Breast epithelium (tissue), 3 donors: Measurements from ENCODE around the gene DUSP8.

Source experiments
- POLR2A ChIP-seq: fragments of 450-650 bp; IDR thresholded peaks from one replicate; pipeline ENCODE4 v1.6.1; 2016; ENCODE audit warnings: antibody characterized with exemption, mild to moderate bottlenecking, moderate library complexity
- TF ChIP-seq, protein P1 (sequence below), 3 donors: fragments of 450-650 bp; IDR thresholded peaks; one replicate each; pipeline ENCODE4 v1.5.1; 2016 to 2017; ENCODE audit warnings: antibody characterized with exemption in 3 of 3, mild to moderate bottlenecking in 3 of 3, moderate library complexity in 3 of 3

DNA sequence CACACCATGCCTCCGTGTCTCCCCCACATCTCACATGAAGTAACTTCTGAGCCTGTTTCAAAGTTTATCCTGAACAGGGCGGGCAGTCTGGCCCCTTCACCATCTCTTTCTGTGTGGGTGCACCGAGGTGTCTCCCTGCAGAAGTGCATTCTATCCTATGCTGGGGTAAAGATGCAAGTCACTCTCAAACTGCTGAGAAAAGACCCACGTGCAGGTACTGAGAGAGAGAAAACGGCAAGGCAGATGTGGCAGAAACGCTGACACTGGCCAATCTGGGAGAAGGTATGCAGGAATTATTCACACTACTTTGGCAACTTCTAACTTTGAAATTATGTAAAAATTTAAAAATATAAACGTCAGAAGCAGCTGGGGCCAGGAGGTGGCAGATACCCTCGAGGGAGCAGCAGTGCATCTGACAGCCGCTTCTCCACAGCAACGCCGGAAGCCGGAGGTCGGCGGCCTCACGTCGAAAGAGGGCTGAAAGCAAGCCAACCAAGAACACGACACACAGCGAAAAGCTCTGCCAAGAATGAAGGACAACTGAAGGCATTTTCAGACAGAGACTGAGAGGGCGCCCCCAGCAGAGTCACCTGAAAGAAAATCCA lies 51.3 kb downstream of the DUSP8 start:
- TF ChIP-seq, protein P1, sequence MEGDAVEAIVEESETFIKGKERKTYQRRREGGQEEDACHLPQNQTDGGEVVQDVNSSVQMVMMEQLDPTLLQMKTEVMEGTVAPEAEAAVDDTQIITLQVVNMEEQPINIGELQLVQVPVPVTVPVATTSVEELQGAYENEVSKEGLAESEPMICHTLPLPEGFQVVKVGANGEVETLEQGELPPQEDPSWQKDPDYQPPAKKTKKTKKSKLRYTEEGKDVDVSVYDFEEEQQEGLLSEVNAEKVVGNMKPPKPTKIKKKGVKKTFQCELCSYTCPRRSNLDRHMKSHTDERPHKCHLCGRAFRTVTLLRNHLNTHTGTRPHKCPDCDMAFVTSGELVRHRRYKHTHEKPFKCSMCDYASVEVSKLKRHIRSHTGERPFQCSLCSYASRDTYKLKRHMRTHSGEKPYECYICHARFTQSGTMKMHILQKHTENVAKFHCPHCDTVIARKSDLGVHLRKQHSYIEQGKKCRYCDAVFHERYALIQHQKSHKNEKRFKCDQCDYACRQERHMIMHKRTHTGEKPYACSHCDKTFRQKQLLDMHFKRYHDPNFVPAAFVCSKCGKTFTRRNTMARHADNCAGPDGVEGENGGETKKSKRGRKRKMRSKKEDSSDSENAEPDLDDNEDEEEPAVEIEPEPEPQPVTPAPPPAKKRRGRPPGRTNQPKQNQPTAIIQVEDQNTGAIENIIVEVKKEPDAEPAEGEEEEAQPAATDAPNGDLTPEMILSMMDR (IDR thresholded peaks at IDR 0.05): no peak
- no peak for TF ChIP-seq POLR2A
